ENCODE results near the gene CEACAM16. TPM values are rescaled to one million over a fixed set of nuclear protein-coding genes. Genes with fewer than 3 reads are reported as not detected.

CEACAM16 gene
- polyA plus RNA-seq, 1 donor from 2014 or later = not detected

DNA sequence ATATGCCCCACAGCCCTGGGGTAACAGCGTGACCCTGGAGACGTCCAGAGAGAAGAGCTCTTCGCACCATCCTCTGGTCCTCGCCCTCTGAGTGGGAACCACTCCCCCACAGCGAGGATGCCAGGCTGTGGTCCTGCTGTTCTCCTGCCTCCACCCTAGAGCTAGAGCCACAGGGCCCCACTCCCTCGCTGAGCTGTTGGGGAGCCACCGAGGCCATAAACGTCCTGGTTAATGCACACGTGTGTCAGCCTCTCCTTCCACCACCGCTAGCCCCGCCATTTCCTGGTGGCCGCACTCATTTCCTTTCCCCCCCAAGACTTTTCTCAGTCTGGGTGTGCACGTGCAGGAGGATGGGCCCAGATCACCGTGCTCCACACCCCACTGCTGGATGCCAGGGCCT, 11.5 kb downstream of the CEACAM16 start:
- Histone ChIP-seq H3K9ac (ENCODE audit: low read length) (no peak overlapping the region), H3K36me3 (ENCODE audit: insufficient read depth, low read length) (no peaks in the 10 kb centered on the region), H3K4me2 (ENCODE audit: low read length) (no peak overlapping the region), H3K9me2 (ENCODE audit: insufficient read depth, low read length) (no peaks in the 10 kb centered on the region), H4K20me1 (ENCODE audit: insufficient read depth) (no peaks in the 10 kb centered on the region), H3K79me2 (replicated peaks; ENCODE audit: insufficient read depth, low read length) (no peaks in the 10 kb centered on the region), H3K27me3 (ENCODE audit: insufficient read depth, low read depth, low read length) (no peaks in the 10 kb centered on the region), H3K9me3 (ENCODE audit: low read length) (no peaks in the 10 kb centered on the region), H3K4me3 (ENCODE audit: low read length) (no peak overlapping the region), H3F3A (ENCODE audit: insufficient read depth, low read length, poor library complexity, severe bottlenecking) (no peaks in the 10 kb centered on the region), H3K27ac (ENCODE audit: low read length) (no peak overlapping the region), H2AFZ (ENCODE audit: low read depth, low read length) (no peak overlapping the region)
- TF ChIP-seq SMC3 (conservative IDR thresholded peaks at IDR 0.05; ENCODE audit: poor library complexity) = no peak
- no peak for TF ChIP-seq POLR2AphosphoS5 (IDR thresholded peaks at IDR 0.05)
- TF ChIP-seq, protein P1, sequence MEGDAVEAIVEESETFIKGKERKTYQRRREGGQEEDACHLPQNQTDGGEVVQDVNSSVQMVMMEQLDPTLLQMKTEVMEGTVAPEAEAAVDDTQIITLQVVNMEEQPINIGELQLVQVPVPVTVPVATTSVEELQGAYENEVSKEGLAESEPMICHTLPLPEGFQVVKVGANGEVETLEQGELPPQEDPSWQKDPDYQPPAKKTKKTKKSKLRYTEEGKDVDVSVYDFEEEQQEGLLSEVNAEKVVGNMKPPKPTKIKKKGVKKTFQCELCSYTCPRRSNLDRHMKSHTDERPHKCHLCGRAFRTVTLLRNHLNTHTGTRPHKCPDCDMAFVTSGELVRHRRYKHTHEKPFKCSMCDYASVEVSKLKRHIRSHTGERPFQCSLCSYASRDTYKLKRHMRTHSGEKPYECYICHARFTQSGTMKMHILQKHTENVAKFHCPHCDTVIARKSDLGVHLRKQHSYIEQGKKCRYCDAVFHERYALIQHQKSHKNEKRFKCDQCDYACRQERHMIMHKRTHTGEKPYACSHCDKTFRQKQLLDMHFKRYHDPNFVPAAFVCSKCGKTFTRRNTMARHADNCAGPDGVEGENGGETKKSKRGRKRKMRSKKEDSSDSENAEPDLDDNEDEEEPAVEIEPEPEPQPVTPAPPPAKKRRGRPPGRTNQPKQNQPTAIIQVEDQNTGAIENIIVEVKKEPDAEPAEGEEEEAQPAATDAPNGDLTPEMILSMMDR (IDR thresholded peaks at IDR 0.05; ENCODE audit: poor library complexity, severe bottlenecking) = no peak
- no peak for TF ChIP-seq EZH2 (IDR thresholded peaks at IDR 0.05; ENCODE audit: borderline replicate concordance, insufficient read depth, low read length, poor library complexity, severe bottlenecking)
- TF ChIP-seq EP300 (conservative IDR thresholded peaks at IDR 0.05; ENCODE audit: poor library complexity, severe bottlenecking) = no peak
- no peak for TF ChIP-seq TAF1 (IDR thresholded peaks at IDR 0.05; ENCODE audit: low read depth)
- no peak for TF ChIP-seq MXI1 (conservative IDR thresholded peaks at IDR 0.05; ENCODE audit: poor library complexity, severe bottlenecking)
- TF ChIP-seq, protein P2, sequence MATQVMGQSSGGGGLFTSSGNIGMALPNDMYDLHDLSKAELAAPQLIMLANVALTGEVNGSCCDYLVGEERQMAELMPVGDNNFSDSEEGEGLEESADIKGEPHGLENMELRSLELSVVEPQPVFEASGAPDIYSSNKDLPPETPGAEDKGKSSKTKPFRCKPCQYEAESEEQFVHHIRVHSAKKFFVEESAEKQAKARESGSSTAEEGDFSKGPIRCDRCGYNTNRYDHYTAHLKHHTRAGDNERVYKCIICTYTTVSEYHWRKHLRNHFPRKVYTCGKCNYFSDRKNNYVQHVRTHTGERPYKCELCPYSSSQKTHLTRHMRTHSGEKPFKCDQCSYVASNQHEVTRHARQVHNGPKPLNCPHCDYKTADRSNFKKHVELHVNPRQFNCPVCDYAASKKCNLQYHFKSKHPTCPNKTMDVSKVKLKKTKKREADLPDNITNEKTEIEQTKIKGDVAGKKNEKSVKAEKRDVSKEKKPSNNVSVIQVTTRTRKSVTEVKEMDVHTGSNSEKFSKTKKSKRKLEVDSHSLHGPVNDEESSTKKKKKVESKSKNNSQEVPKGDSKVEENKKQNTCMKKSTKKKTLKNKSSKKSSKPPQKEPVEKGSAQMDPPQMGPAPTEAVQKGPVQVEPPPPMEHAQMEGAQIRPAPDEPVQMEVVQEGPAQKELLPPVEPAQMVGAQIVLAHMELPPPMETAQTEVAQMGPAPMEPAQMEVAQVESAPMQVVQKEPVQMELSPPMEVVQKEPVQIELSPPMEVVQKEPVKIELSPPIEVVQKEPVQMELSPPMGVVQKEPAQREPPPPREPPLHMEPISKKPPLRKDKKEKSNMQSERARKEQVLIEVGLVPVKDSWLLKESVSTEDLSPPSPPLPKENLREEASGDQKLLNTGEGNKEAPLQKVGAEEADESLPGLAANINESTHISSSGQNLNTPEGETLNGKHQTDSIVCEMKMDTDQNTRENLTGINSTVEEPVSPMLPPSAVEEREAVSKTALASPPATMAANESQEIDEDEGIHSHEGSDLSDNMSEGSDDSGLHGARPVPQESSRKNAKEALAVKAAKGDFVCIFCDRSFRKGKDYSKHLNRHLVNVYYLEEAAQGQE (IDR thresholded peaks at IDR 0.05; ENCODE audit: borderline replicate concordance) = no peak
- no peak for TF ChIP-seq RAD21 (conservative IDR thresholded peaks at IDR 0.05)

- no peak overlapping the region for H2AFZ ChIP-seq (ENCODE audit: low read depth, low read length)
- H3K36me3 ChIP-seq (ENCODE audit: insufficient read depth, low read length) = no peaks in the 10 kb centered on the region
- H3K79me2 ChIP-seq (replicated peaks; ENCODE audit: insufficient read depth, low read length) = no peaks in the 10 kb centered on the region
- H3K9ac ChIP-seq (ENCODE audit: low read length) = no peak overlapping the region
- H4K20me1 ChIP-seq (ENCODE audit: insufficient read depth) = no peaks in the 10 kb centered on the region
- H3K9me3 ChIP-seq (ENCODE audit: low read length) = no peaks in the 10 kb centered on the region
- H3K9me2 ChIP-seq (ENCODE audit: insufficient read depth, low read length) = no peaks in the 10 kb centered on the region
- no peak overlapping the region for H3K27ac ChIP-seq (ENCODE audit: low read length)
- no peak overlapping the region for H3K4me2 ChIP-seq (ENCODE audit: low read length)
- no peaks in the 10 kb centered on the region for H3K27me3 ChIP-seq (ENCODE audit: insufficient read depth, low read depth, low read length)
- no peak overlapping the region for H3K4me3 ChIP-seq (ENCODE audit: low read length)
- no peaks in the 10 kb centered on the region for H3F3A ChIP-seq (ENCODE audit: insufficient read depth, low read length, poor library complexity, severe bottlenecking)
- TF ChIP-seq EZH2 (IDR thresholded peaks at IDR 0.05; ENCODE audit: borderline replicate concordance, insufficient read depth, low read length, poor library complexity, severe bottlenecking) = no peak
These were observed 14.0 kb downstream of the CEACAM16 start for GRCh38 chr19:44712864-44713515.
